Vagina (tissue), 2 donors: ENCODE results near the gene RAD9A.
A peak's percentile ranks its signal among the peaks of the same experiment; 100 is the strongest.

Source experiments
- CTCF ChIP-seq, 3 experiments: fragments of 450-650 bp in 2 of 3; fragments of 200-600 bp in 1 of 3; sonication (generic) in 1 of 3; IDR thresholded peaks; one replicate each; pipeline ENCODE4 v1.5.1; 2017 to 2019; ENCODE audit warnings: antibody characterized with exemption in 3 of 3, mild to moderate bottlenecking in 2 of 3, moderate library complexity in 2 of 3
- POLR2A ChIP-seq, 2 donors: fragments of 450-650 bp; IDR thresholded peaks; one replicate each; pipeline ENCODE4 v1.6.1; 2017; ENCODE audit warnings: antibody characterized with exemption in 2 of 2, mild to moderate bottlenecking in 2 of 2, moderate library complexity in 2 of 2

GRCh38 chr11:67356864-67357561, 34.8 kb upstream of the RAD9A start:
- no peak for TF ChIP-seq POLR2A (IDR thresholded peaks at IDR 0.05)
- peak; percentile 90 to 94 (median 90) for TF ChIP-seq CTCF (IDR thresholded peaks at IDR 0.05)
